DMS79 (cell line): Measurements from ENCODE around the gene ZNF200.

Source experiments
- DNase-seq: peaks from one replicate; lab custom pipeline; 2025; lab: John Stamatoyannopoulos, UW

ZNF200 gene

GRCh38 chr16:3175157-3176093, 59.5 kb downstream of the ZNF200 start:
- DNase-seq = no peak

GRCh38 chr16:3174618-3175148, 60.3 kb downstream of the ZNF200 start:
- DNase-seq = no peak

- no peak for DNase-seq
Measured at GRCh38 chr16:3173892-3174617, 60.9 kb downstream of the ZNF200 start.
